GM21737 (cell line): ENCODE measurements around the gene ZNF853.

Experiments
- ATAC-seq: cut with Tn5 transposase; IDR thresholded peaks from one replicate; pipeline ENCODE4 v1.9.1; 2021; ENCODE audit warnings: mild to moderate bottlenecking, moderate library complexity; ENCODE audit not compliant: unreplicated experiment

Gene ZNF853

DNA sequence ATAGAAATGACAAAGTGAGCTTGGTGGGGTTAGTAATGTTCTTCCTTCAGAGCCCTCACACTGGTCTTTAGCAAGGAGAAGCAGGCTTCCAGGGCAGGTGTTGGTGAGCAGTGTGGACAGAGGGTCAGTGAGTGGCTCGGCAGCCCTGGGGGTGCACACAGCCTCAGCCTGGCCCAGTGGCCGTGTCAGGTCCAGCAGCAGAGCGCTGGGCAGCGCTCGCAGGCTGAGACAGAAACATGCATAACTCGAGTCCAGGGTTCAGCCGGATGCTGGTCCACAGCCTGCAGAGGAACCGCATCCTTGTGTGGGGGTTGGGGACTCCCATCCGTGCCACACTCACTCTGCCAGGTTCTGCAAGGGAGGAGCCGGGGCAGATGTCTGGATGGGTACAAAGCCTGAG lies 11.0 kb upstream of the ZNF853 start:
- no peak for ATAC-seq

- no peak for ATAC-seq
Observed at GRCh38 chr7:6606866-6607583, 8.4 kb upstream of the ZNF853 start.

DNA sequence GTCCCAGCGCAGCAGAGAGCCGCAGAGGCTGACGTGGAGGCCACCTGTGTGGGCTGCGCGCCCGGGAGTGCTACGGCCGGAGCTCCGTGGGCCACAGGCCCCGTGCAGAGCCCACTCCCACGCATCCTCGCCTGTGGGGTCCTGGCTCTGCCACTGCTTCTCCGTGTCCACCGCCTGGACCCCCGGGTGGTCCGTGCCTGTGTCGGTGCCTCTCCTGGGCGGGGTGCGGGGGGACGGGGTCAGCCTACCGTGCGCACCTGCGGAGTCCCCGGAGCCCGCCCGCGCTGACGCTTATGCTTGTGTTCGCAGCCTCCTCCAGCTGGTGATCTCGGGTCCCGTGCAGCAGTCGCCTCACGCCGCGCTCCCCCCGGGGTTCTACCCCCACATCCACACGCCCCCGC lies 7.8 kb upstream of the ZNF853 start:
- ATAC-seq: no peak

- ATAC-seq: no peak
Observed at GRCh38 chr7:6608081-6608480, 7.3 kb upstream of the ZNF853 start.

DNA sequence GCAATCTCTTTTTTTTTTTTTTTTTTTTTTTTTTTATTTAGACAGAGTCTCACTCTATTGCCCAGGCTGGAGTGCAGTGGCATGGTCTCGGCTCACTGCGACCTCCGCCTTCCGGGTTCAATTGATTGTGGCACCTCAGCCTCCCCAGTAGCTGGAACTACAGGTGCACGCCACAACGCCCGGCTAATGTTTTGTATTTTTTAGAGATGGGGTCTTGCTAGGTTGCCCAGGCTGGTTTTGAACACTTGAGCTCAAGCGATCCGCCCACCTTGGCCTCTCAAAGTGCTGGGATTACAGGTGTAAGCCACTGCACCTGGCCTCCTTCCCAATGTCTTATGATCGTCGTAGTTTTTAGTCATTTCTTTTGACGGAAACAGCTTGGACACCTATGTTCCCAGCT lies 6.6 kb upstream of the ZNF853 start:
- ATAC-seq: no peak

DNA sequence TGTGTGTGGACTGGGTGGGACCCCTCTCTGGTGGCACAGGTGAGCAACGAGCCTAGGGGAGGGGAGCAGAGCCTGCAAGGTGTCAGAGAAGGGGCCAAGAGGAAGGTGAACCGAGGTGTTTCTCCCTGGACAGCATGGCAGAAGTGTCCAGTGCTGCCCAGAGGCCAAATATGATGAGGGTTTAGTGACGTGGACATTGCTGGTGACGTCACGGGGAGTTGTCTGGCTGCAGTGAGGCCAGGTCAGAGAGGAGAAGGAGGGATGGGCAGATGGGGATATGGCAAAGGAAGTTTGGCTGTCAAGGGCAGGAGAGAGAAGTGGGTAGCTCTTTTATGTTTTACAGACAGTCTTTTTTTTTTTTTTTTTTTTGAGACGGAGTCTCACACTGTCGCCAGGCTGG lies 2.6 kb upstream of the ZNF853 start:
- no peak for ATAC-seq

DNA sequence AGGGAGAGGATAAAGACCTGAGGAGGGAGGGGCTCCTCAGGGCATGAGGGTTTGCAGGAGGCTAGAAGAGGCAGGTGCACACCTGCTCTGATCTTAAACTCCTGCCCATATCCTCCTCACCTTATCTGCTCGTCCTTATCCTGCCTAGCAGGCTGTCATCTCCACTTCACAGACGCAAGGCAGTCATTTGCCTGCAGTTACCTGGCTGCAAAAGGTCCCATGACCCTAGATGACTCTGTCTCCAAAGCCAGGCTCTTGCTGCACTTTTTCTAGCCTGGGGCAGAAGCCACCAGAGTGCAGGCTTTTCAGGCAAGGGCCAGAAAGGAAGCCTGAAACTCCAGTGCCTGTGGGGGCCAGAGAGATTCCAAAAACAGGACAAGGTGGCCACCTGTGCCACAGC lies 1.7 kb upstream of the ZNF853 start:
- ATAC-seq: no peak

DNA sequence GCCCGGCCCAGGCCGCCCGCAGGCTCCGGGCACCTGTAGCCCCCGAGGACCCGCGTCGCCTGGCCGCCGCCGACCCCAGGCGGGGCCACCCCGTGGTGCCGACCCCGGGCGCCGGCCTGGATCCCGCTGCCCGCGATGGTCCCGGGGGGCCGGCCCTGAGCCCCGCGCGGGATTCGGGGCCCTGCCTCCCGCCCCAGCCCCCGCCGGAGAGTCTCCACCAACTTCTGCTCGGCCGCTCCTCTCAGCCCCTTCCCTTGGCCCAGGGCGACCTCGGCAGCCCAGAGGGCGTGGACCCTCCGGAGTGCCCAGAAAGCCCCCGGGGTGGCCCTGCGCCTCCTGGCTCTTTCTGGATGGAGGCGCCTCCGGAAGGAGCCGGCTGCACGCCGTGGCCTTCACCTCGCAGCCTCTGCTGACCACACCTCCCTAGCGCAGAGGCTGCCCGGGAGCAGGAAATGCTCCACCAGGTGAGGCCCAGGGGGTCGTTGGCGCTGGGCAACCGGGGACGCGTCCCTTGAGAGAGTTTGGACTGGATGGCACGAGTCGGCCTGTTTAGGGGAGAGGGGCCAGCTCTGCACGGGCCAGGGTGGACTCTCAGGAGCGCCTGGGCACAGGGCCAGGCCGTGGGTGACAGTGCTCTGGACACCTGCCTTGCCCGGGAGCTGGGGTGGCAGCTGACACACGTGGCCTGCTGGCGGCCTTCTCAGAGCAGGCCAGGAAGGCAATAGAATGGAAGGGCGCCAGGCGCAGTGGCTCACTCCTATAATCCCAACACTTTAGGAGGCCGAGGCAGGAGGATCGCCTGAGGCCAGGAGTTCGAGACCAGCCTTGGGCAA lies 529 bp downstream of the ZNF853 start:
- ATAC-seq: no peak

DNA sequence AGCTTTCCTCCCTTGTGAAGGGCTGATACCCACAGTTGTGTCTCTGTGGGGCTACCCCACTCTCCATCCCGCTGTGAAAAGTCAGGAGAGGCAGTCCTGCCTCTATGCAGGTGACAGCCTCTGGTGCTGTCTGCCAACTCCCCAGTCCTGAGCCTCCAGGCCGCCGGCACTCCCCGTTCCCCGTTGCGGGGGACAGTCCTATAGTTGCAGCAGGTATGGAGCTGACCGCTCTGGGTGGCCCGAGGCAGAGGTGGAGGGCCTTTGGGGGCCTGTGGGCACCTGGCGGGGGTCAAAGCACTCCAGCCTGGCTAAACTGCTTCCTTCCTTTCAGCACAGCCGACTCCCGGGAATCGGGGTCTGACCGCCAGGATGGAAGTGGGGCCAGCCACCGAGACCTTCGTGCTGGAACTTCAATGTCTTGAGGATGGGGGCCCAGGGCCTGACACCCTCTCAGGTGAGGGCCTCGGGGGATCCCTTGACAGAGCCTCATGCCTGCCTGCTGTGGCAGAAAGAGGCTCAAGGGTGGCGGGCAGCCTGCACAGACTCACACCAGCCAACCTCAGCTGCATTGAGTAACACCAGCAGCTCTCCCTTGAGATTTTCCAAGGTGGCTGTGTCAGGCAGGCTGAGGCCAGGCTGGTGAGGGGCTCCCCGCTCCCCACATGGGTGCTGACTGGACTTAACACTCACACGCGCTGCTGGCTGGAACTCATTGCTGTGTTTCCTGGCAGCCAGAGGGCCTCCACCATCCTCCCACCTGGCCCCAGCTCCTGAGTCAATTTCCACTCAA lies 1.6 kb downstream of the ZNF853 start:
- ATAC-seq: no peak

- no peak for ATAC-seq
Observed at GRCh38 chr7:6618621-6619020, 3.2 kb downstream of the ZNF853 start.

- ATAC-seq: no peak
Observed at GRCh38 chr7:6619961-6620360, 4.6 kb downstream of the ZNF853 start.

DNA sequence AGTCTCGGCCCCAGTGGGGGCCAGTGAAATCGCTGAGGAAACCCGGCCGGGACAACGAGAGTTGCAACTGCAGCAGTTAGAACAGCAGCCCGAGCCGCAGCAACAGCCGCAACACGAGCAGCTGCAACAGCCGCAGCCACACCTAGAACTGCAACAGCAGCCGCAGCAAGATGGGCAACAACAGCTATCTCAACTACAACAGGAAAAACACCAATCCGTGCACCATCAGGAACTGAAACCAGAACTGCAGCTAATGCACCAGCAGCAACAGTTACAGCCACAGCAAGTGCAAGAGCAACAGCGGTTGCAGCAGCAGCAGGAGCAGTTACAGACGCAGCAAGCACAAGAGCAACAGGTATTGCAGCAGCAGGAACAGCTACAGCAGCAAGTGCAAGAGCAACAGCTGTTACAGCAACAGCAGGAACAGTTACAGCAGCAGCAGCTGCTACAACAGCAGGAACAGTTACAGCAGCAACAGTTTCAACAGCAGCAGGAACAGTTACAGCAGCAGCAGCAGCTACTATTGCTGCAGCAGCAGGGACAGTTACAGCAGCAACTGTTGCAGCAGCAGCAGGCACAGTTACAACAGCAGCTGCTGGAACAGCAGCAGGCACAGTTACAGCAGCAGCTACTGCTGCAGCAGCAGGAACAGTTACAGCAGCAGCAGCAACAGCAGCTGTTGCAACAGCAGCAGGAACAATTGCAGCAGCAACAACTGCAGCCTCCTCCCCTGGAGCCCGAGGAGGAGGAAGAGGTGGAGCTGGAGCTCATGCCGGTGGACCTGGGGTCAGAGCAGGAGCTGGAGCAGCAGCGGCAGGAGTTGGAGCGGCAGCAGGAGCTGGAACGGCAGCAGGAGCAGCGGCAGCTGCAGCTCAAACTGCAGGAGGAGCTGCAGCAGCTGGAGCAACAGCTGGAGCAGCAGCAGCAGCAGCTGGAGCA lies 6.1 kb downstream of the ZNF853 start:
- no peak for ATAC-seq

DNA sequence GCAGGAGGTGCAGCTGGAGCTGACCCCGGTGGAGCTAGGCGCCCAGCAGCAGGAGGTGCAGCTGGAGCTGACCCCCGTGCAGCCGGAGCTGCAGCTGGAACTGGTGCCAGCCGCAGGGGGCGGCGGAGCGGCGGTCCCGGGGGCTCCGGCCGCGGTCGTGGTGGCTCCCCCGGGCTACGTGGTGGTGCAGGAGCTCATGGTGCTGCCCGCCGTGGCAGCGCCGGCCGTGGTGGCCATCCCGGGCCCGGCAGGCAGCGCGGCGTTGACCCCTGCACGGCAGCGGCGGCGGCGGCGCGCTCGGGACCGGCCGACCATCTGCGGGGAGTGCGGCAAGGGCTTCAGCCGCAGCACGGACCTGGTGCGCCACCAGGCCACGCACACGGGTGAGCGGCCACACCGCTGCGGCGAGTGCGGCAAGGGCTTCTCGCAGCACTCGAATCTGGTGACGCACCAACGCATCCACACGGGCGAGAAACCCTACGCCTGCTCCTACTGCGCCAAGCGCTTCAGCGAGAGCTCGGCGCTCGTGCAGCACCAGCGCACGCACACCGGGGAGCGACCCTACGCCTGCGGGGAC lies 6.8 kb downstream of the ZNF853 start:
- ATAC-seq: no peak

- no peak for ATAC-seq
Observed at GRCh38 chr7:6623589-6624245, 8.3 kb downstream of the ZNF853 start.

DNA sequence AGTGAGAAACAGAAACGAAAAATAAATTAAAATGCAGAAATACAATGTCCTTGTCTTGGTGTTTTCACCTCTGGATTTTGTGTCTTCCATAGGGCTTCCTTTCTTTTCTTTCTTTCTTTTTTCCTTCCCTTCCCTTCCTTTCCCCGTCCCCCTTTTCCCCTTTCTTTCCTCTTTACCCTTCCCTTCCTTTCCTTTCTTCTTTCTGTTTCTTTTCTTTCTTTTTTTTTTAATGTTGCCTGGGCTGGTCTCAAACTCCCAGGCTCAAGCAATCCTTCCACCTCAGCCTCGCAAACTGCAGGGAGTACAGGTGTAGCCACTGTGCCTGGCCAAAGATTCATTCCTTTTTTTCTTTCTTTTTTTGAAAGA lies 8.8 kb downstream of the ZNF853 start:
- ATAC-seq: no peak

GRCh38 chr7:6628045-6628444 lies 12.6 kb downstream of the ZNF853 start:
- no peak for ATAC-seq

DNA sequence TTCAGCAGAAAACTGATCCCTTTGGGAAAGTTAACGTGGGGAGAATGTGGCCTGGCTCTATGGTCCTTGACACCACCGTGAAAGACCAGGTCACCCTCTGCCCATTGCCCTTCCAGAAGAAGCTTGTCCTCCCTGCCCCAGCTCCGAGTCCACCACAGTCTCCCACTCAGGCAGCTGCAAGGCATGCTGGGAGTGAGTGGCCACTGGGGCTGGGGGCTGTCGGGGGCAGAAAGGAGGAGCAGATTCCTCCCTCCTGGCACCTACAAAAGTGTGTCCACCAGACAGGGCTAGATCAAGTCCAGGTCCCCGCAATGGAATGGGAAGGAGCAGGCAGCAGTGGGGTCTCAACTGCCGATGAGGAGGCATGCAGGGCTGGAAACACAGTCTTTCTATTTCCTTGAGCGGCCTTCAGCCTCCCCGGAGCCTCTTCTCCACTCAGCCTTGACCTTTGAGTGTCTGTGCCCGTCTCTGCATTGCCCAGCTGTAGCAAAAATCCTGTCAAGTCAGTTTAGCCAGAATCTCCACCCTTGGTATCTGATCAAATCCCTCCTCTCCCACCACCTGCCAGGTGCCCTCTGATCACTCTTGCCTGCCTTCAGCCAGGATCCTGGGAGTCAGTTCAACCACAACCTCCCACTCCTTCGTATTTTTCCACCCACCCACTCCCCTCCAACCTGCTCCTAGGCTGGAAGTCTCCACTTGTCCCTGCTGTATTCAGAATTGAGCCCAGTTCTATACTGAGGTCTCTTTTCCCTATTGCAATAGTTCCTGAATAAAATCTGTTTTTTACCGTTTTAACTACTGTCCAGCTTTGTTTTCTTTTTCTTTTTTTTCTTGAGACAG lies 14.8 kb downstream of the ZNF853 start:
- ATAC-seq: no peak

DNA sequence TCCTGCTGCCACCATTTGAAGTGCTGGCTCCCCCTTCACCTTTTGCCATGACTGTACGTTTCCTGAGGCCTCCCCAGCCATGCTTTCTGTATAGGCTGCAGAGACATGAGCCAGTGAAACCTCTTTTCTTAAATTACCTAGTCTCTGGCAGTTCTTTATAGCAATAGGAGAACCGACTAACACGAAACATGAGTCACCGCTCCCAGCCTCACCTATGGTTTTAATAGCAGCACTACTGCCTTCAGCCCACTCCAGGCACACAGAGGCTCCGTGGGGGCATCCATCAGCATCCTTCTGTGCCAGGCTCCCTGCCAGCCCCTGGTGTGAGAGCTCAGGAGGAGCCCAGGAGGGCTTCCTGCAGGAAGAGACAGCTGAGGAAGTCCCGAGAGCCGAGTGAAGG lies 16.2 kb downstream of the ZNF853 start:
- ATAC-seq: no peak

GRCh38 chr7:6634021-6634420 lies 18.6 kb downstream of the ZNF853 start:
- ATAC-seq: no peak
